GM12878 (cell line): ENCODE results near the gene PLEKHH2. TPM values are rescaled to one million over a fixed set of nuclear protein-coding genes. Genes with fewer than 3 reads are reported as not detected.

Experiments
- ATAC-seq: fragments of 200-7000 bp; cut with Tn5 transposase; 3 replicates; pipeline ENCODE4 v1.9.1; 2020; ENCODE audit warnings: mild to moderate bottlenecking, moderate library complexity
- BruUV-seq: library from RNA; stranded (reverse); fragments of 400-500 nt; replicated peaks from 2 replicates; lab custom pipeline; 2021; lab: Mats Ljungman, UMichigan
- CTCF ChIA-PET: fragments of 300-600 bp; sonication (Branson Sonifier 250); formaldehyde crosslinking; extraction: SDS; loops from one replicate; lab custom pipeline; 2021; ENCODE audit warnings: inconsistent platforms; lab: Yijun Ruan, JAX
- POLR2A ChIA-PET: fragments of 350-600 bp; formaldehyde crosslinking; extraction: SDS; loops from one replicate; lab custom pipeline; 2021; ENCODE audit warnings: inconsistent platforms; lab: Charles Lee
- RAD21 ChIA-PET: fragments of 300-600 bp; sonication (Branson Sonifier 250); formaldehyde crosslinking; loops from one replicate; lab custom pipeline; 2023; ENCODE audit warnings: antibody characterized with exemption; ENCODE audit not compliant: unreplicated experiment; lab: Charles Lee
- SMC1A ChIA-PET: fragments of 300-600 bp; sonication (Branson Sonifier 250); formaldehyde crosslinking; loops from one replicate; lab custom pipeline; 2023; ENCODE audit not compliant: unreplicated experiment, uncharacterized antibody; lab: Charles Lee
- DNase-seq: peaks from one replicate; pipeline ENCODE4 v3.0.0-alpha.2; 2011; ENCODE audit warnings: low read depth, low spot score
- FAIRE-seq: peaks from 3 replicates; lab custom pipeline; 2011; peaks lifted over from hg19 to GRCh38; lab: Jason Lieb, UNC
- H2AFZ ChIP-seq: 2 replicates; pipeline ENCODE4 v1.6.0; 2011; ENCODE audit warnings: low read depth, low read length, control low read depth; ENCODE audit not compliant: control insufficient read depth
- H3K27ac ChIP-seq: 2 replicates; pipeline ENCODE4 v1.5.1; 2011; ENCODE audit warnings: control low read depth; ENCODE audit not compliant: control insufficient read depth, insufficient read depth
- H3K27me3 ChIP-seq, 2 experiments: replicated peaks in 1 of 2; 2 replicates each; pipeline versions ENCODE4 v1.6.0 to v1.6.1; 2011; ENCODE audit warnings: low read length in 1 of 2; ENCODE audit not compliant: control insufficient read depth in 2 of 2, insufficient read depth in 2 of 2
- H3K36me3 ChIP-seq, 2 experiments: 2 replicates each; pipeline ENCODE4 v1.5.1; 2011; ENCODE audit warnings: low read length in 1 of 2; ENCODE audit not compliant: control insufficient read depth in 2 of 2, insufficient read depth in 2 of 2
- H3K4me1 ChIP-seq: 2 replicates; pipeline ENCODE4 v1.6.1; 2011; ENCODE audit warnings: mild to moderate bottlenecking, low read length, moderate library complexity, mixed read lengths; ENCODE audit not compliant: control insufficient read depth, insufficient read depth
- H3K4me2 ChIP-seq: 2 replicates; pipeline ENCODE4 v1.6.0; 2011; ENCODE audit warnings: control low read depth; ENCODE audit not compliant: control insufficient read depth, insufficient read depth
- H3K4me3 ChIP-seq: fragments of 200-600 bp; sonication (generic); 2 replicates; pipeline ENCODE4 v1.5.1; 2016
- H3K79me2 ChIP-seq: 2 replicates; pipeline ENCODE4 v1.6.0; 2011; ENCODE audit warnings: low read length; ENCODE audit not compliant: control insufficient read depth, insufficient read depth
- H3K9ac ChIP-seq: 2 replicates; pipeline ENCODE4 v1.8.0; 2011; ENCODE audit warnings: low read length, control low read depth, mixed read lengths; ENCODE audit not compliant: control insufficient read depth, insufficient read depth
- H3K9me3 ChIP-seq: replicated peaks from 3 replicates; pipeline ENCODE4 v1.5.1; 2011; ENCODE audit warnings: mild to moderate bottlenecking, low read length; ENCODE audit not compliant: control insufficient read depth, insufficient read depth
- H4K20me1 ChIP-seq: 2 replicates; pipeline ENCODE4 v1.6.0; 2011; ENCODE audit not compliant: control insufficient read depth, insufficient read depth
- BACH1 ChIP-seq: fragments of 450-650 bp; IDR thresholded peaks from 2 replicates; pipeline ENCODE4 v1.6.1; 2017; ENCODE audit warnings: mild to moderate bottlenecking, borderline replicate concordance
- BCL11A ChIP-seq: IDR thresholded peaks from 2 replicates; pipeline ENCODE4 v1.6.1; 2011; ENCODE audit warnings: low read depth, low read length
- CEBPB ChIP-seq, 2 experiments: fragments of 150-350 bp in 1 of 2; IDR thresholded peaks; 2 replicates each; pipeline ENCODE4 v1.6.1; 2012 to 2014; ENCODE audit warnings: low read depth in 2 of 2, low read length in 2 of 2, borderline replicate concordance in 1 of 2, inconsistent platforms in 1 of 2
- CHD1 ChIP-seq: IDR thresholded peaks from 2 replicates; pipeline ENCODE4 v1.6.1; 2012; ENCODE audit warnings: low read depth, low read length, improper control_type of control experiment
- EED ChIP-seq: sonication (generic); IDR thresholded peaks from 2 replicates; pipeline ENCODE4 v1.6.1; 2016; ENCODE audit warnings: antibody characterized with exemption, low read depth
- HDAC2 ChIP-seq: fragments of 200-600 bp; sonication (generic); IDR thresholded peaks from 2 replicates; pipeline ENCODE4 v1.6.1; 2017
- HDGF ChIP-seq: fragments of 450-650 bp; IDR thresholded peaks from 2 replicates; pipeline ENCODE4 v1.6.1; 2016; ENCODE audit warnings: antibody characterized with exemption
- POLR2AphosphoS2 ChIP-seq: IDR thresholded peaks from 2 replicates; pipeline ENCODE4 v1.6.1; 2011; ENCODE audit warnings: low read depth, mild to moderate bottlenecking, low read length, improper control_type of control experiment, moderate library complexity
- SREBF2 ChIP-seq: IDR thresholded peaks from 2 replicates; pipeline ENCODE4 v1.6.1; 2012; ENCODE audit warnings: mild to moderate bottlenecking, low read length
- ZBED1 ChIP-seq: IDR thresholded peaks from 2 replicates; pipeline ENCODE4 v1.6.1; 2016; ENCODE audit warnings: borderline replicate concordance
- WGBS: methylation state at CpG from one replicate; pipeline ENCODE4 v1.1.6; 2016; ENCODE audit warnings: low lambda C conversion rate; ENCODE audit not compliant: insufficient replicate concordance, insufficient coverage; ENCODE audit errors: missing lambda C conversion rate; 5-methylcytosine and 5-hydroxymethylcytosine counted together
- in situ Hi-C: fragments of 300-500 bp; cut with MboI; formaldehyde crosslinking; loops from 9 replicates; pipeline ENCODE4 v1.14.3; 2018; ENCODE audit warnings: mixed read lengths
- intact Hi-C: fragments of 100-400 bp; cut with micrococcal nuclease; formaldehyde crosslinking; loops from one replicate; pipeline ENCODE4 v1.14.2; 2022; ENCODE audit not compliant: unreplicated experiment
- polyA plus RNA-seq, 11 experiments: library from polyadenylated mRNA; depleted of rRNA in 4 of 11; unstranded in 6 of 11; stranded (reverse) in 5 of 11; fragments of >200 nt; fragmentation: Nextera tagmentation in 4 of 11; fragmentation: Illumina TruSeq in 1 of 11; extraction: Ambion mirVana in 4 of 11; extraction: Trizol in 1 of 11; gene quantifications; 1 replicate in 1 of 11; 2 replicates in 10 of 11; pipeline versions ENCODE4 v1.2.1 to v1.2.3, GENCODE V29; 2011 to 2016; ENCODE audit warnings: inconsistent platforms in 2 of 11, missing spikeins in 2 of 11, low read depth in 1 of 11
- total RNA-seq, 4 experiments: library from RNA; depleted of rRNA in 3 of 4; stranded (reverse); fragments of >200 nt in 3 of 4; fragmentation: Illumina TruSeq in 1 of 4; extraction: Trizol in 1 of 4; gene quantifications; 2 replicates each; pipeline versions ENCODE4 v1.2.1 to v1.2.3, GENCODE V29; 2013 to 2021
- TF ChIP-seq, protein P1 (sequence below): fragments of 450-650 bp; IDR thresholded peaks from 2 replicates; pipeline ENCODE4 v1.6.1; 2017; ENCODE audit warnings: mild to moderate bottlenecking, moderate library complexity
- TF ChIP-seq, protein P2 (sequence below): fragments of 450-650 bp; IDR thresholded peaks from 2 replicates; pipeline ENCODE4 v1.6.1; 2017; ENCODE audit warnings: mild to moderate bottlenecking
- TF ChIP-seq, protein P3 (sequence below): fragments of 450-650 bp; IDR thresholded peaks from 2 replicates; pipeline ENCODE4 v1.6.1; 2017; ENCODE audit warnings: mild to moderate bottlenecking, low read depth, inconsistent platforms; ENCODE audit not compliant: poor library complexity, severe bottlenecking

PLEKHH2 gene
- total and polyA plus RNA-seq, 10 of the 15 experiments (the other 5 are each of a cell fraction or from before 2014, with no cell fraction given): not detected

DNA sequence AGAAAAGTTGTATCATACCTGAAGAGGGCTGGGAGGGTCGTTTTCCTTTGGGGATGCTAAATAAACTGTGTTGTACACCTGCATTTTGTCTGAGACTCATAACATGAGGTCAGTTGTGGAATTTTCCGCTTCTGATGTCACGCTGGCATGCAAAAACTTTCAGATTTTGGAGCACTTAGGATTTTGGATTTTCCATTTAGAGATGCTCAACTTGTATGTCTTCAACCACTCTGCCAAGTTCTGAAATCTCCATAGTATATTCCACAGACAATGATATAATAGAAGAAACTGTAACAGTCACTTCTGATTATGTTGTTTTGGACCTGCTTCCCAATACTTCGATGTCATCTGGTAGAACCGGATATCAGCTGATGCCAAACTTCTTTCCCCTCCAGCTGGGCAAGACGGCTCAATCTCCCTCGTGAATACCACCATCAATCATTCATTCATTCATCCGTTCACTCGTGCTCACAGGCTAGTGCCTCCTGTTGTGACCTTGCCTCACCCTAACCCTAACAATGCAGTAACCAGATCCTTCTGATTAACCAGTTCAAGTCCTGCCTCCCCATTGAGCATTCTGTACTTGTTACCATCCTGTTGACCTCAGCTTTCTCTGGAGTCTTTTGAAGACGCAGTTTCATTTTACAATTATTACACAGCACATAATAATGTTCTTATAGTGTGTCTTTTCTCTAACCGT lies 5.3 kb upstream of the PLEKHH2 start (continued):
- no peak for TF ChIP-seq EED
- no peak for TF ChIP-seq BACH1
- no peak for TF ChIP-seq HDAC2
- TF ChIP-seq CEBPB (IDR thresholded peaks at IDR 0.05; ENCODE audit: borderline replicate concordance in 1 of 2, low read depth in 2 of 2, low read length in 2 of 2): no peak
- TF ChIP-seq, all 136 proteins: peak for 0

DNA sequence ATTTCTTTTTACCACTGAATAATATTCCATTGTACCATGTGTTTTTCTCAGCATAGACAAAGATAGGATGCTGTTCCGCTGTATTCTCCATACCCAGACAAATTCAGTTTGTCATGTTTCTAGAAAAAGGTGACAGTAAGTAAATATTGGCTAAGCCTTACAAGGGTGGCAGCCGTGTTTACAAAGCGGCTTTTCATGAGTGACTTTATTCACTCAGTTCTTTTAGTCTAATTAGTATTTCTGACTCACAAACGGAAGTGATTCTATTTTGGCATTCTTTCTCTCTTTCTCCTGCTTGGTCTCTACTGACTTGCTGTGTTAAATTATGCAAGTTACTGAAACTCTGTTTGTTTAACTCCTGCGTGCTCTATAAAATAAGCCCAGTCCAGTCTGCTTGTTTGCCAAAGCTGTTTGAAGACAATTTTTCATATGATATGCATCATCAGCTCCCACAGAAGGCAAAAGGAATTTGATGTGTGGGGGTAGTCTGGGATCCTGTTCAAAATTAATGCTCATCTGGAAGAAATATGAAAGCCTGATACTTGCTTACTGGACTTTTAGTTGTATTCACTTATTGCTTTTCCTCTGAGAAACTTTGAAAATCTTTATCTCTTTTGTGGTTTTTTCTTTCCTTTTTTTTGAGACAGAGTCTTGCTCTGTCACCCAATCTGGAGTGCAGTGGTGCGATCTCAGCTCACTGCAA lies 2.3 kb upstream of the PLEKHH2 start:
- in situ Hi-C loops (no loop called here), intact Hi-C loops (no loop called here)
- no peak overlapping the region for H3K4me3 ChIP-seq
- H3K4me2 ChIP-seq: no peak overlapping the region
- WGBS: 25% methylated on average over 6 of the region's 6 CpGs
- ChIA-PET RAD21 (interaction anchor here (0.7 kb wide), 1 partner anchor 713 kb away, joined by 3 read pairs; no protein-coding TSS in a partner anchor), SMC1A (no interaction called here), CTCF (interaction anchor here (0.6 kb wide), 1 partner anchor 67 kb away, joined by 3 read pairs; no protein-coding TSS in a partner anchor), POLR2A (no interaction called here)
- H3K79me2 ChIP-seq: no peaks in the 10 kb centered on the region
- H3K27ac ChIP-seq: no peak overlapping the region
- no peak overlapping the region for H3K9ac ChIP-seq
- ATAC-seq: no peak
- no peaks in the 10 kb centered on the region for H4K20me1 ChIP-seq
- no peaks in the 10 kb centered on the region; the same call in 1 of the 3 replicates for H3K9me3 ChIP-seq
- no peaks in the 10 kb centered on the region for H3K36me3 ChIP-seq
- FAIRE-seq: no peak
- no peak overlapping the region for H2AFZ ChIP-seq
- H3K4me1 ChIP-seq: no peaks in the 10 kb centered on the region
- DNase-seq: no peak
- BruUV-seq: no TSS peak
- peaks cover 0 to 10% of the 10 kb centered on the region in 2 experiments for H3K27me3 ChIP-seq
- TF ChIP-seq ZBED1 (no peak), CHD1 (no peak), SREBF2 (no peak), POLR2AphosphoS2 (no peak), HDGF (no peak), BCL11A (no peak)
- TF ChIP-seq, protein P1, sequence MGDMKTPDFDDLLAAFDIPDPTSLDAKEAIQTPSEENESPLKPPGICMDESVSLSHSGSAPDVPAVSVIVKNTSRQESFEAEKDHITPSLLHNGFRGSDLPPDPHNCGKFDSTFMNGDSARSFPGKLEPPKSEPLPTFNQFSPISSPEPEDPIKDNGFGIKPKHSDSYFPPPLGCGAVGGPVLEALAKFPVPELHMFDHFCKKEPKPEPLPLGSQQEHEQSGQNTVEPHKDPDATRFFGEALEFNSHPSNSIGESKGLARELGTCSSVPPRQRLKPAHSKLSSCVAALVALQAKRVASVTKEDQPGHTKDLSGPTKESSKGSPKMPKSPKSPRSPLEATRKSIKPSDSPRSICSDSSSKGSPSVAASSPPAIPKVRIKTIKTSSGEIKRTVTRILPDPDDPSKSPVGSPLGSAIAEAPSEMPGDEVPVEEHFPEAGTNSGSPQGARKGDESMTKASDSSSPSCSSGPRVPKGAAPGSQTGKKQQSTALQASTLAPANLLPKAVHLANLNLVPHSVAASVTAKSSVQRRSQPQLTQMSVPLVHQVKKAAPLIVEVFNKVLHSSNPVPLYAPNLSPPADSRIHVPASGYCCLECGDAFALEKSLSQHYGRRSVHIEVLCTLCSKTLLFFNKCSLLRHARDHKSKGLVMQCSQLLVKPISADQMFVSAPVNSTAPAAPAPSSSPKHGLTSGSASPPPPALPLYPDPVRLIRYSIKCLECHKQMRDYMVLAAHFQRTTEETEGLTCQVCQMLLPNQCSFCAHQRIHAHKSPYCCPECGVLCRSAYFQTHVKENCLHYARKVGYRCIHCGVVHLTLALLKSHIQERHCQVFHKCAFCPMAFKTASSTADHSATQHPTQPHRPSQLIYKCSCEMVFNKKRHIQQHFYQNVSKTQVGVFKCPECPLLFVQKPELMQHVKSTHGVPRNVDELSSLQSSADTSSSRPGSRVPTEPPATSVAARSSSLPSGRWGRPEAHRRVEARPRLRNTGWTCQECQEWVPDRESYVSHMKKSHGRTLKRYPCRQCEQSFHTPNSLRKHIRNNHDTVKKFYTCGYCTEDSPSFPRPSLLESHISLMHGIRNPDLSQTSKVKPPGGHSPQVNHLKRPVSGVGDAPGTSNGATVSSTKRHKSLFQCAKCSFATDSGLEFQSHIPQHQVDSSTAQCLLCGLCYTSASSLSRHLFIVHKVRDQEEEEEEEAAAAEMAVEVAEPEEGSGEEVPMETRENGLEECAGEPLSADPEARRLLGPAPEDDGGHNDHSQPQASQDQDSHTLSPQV: no peak
- TF ChIP-seq, protein P2, sequence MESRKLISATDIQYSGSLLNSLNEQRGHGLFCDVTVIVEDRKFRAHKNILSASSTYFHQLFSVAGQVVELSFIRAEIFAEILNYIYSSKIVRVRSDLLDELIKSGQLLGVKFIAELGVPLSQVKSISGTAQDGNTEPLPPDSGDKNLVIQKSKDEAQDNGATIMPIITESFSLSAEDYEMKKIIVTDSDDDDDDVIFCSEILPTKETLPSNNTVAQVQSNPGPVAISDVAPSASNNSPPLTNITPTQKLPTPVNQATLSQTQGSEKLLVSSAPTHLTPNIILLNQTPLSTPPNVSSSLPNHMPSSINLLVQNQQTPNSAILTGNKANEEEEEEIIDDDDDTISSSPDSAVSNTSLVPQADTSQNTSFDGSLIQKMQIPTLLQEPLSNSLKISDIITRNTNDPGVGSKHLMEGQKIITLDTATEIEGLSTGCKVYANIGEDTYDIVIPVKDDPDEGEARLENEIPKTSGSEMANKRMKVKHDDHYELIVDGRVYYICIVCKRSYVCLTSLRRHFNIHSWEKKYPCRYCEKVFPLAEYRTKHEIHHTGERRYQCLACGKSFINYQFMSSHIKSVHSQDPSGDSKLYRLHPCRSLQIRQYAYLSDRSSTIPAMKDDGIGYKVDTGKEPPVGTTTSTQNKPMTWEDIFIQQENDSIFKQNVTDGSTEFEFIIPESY: no peak
- TF ChIP-seq, protein P3, sequence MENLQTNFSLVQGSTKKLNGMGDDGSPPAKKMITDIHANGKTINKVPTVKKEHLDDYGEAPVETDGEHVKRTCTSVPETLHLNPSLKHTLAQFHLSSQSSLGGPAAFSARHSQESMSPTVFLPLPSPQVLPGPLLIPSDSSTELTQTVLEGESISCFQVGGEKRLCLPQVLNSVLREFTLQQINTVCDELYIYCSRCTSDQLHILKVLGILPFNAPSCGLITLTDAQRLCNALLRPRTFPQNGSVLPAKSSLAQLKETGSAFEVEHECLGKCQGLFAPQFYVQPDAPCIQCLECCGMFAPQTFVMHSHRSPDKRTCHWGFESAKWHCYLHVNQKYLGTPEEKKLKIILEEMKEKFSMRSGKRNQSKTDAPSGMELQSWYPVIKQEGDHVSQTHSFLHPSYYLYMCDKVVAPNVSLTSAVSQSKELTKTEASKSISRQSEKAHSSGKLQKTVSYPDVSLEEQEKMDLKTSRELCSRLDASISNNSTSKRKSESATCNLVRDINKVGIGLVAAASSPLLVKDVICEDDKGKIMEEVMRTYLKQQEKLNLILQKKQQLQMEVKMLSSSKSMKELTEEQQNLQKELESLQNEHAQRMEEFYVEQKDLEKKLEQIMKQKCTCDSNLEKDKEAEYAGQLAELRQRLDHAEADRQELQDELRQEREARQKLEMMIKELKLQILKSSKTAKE: no peak
